Uterus (tissue), 4 donors: Measurements from ENCODE around the gene FGFR3. TPM values are rescaled to one million over a fixed set of nuclear protein-coding genes. Genes with fewer than 3 reads are reported as not detected.

Experiments
- DNase-seq, 2 donors: peaks; one replicate each; pipeline ENCODE4 v3.0.0-alpha.2; 2019 to 2020
- H3K27ac ChIP-seq, 2 donors: fragments of 200-600 bp; sonication (generic); 1 replicate in 1 of 2; 2 replicates in 1 of 2; pipeline ENCODE4 v1.5.1; 2016 to 2018
- H3K27me3 ChIP-seq, 2 donors: fragments of 200-600 bp; sonication (generic); one replicate each; pipeline ENCODE4 v1.5.1; 2018 to 2019; ENCODE audit warnings: control low read depth in 1 of 2
- H3K36me3 ChIP-seq, 2 donors: fragments of 200-600 bp; sonication (generic); one replicate each; pipeline ENCODE4 v1.5.1; 2019; ENCODE audit warnings: control low read depth in 1 of 2
- H3K4me1 ChIP-seq, 2 donors: fragments of 200-600 bp; sonication (generic); one replicate each; pipeline ENCODE4 v1.5.1; 2018 to 2019; ENCODE audit warnings: control low read depth in 1 of 2
- H3K4me3 ChIP-seq, 2 donors: fragments of 200-600 bp; sonication (generic); 1 replicate in 1 of 2; 2 replicates in 1 of 2; pipeline ENCODE4 v1.5.1; 2018 to 2019; ENCODE audit warnings: mild to moderate bottlenecking in 1 of 2
- H3K9me3 ChIP-seq, 2 donors: fragments of 200-600 bp; sonication (generic); one replicate each; pipeline ENCODE4 v1.5.1; 2019; ENCODE audit warnings: control low read depth in 1 of 2
- CTCF ChIP-seq, 4 experiments: fragments of 200-600 bp in 2 of 4; fragments of 450-650 bp in 2 of 4; sonication (generic) in 2 of 4; IDR thresholded peaks; one replicate each; pipeline ENCODE4 v1.5.1; 2016 to 2019; ENCODE audit warnings: antibody characterized with exemption in 4 of 4, mild to moderate bottlenecking in 2 of 4, moderate library complexity in 1 of 4
- POLR2A ChIP-seq, 2 donors: fragments of 450-650 bp; IDR thresholded peaks; one replicate each; pipeline ENCODE4 v1.6.1; 2016; ENCODE audit warnings: antibody characterized with exemption in 2 of 2, mild to moderate bottlenecking in 1 of 2, moderate library complexity in 1 of 2
- intact Hi-C: fragments of 100-400 bp; cut with DNase I; formaldehyde crosslinking; loops from one replicate; pipeline ENCODE4 v1.15.1; 2023; ENCODE audit warnings: low total_unique reads
- total RNA-seq, 4 donors: library from RNA; depleted of rRNA in 3 of 4; stranded (reverse); fragments of >200 nt in 3 of 4; gene quantifications; one replicate each; pipeline versions ENCODE4 v1.1.0 to v1.2.4, GENCODE V29; 2014 to 2023
- donor health status: DM: yes; HTN: yes; CAD: no.

Gene FGFR3
- total RNA-seq, 4 donors from 2014 or later: 0.29 to 6.4 (median 4.3) TPM

DNA sequence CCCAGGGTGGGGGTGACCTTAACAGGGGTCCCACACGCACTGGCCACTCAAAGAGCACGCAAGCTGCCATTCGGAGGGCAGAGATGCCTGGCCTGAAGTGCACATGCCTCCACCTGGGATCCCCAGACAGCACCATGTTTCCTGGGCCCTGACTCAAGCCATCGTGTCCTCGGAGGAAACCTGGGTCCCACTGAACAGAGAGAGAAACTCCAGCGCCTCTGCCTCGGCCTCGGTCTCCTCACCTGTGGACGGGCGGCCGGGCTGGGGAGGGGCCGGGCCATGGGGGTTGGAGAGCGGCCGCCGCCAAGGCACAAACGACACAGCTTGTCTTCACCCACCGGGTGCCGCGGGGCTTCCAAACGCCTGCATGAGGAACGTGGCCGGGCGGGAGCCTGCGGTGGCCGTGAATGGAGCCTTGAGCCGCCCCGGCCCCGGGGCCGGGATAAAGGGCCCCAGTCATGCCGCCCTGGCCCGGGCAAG lies 30.0 kb upstream of the FGFR3 start:
- Histone ChIP-seq H3K36me3 (no peaks in the 10 kb centered on the region), H3K4me3 (peak overlapping the region in 1 of 2 donors; percentile 24), H3K9me3 (no peaks in the 10 kb centered on the region), H3K27me3 (peaks cover 0 to 6% of the 10 kb centered on the region in 2 donors), H3K4me1 (peaks cover 0 to 15% of the 10 kb centered on the region in 2 donors), H3K27ac (no peak overlapping the region)
- DNase-seq: no peak
- intact Hi-C loops: no loop called here
- no peak for TF ChIP-seq POLR2A (IDR thresholded peaks at IDR 0.05)
- TF ChIP-seq CTCF (IDR thresholded peaks at IDR 0.05): no peak

GRCh38 chr4:1763550-1764080 lies 29.5 kb upstream of the FGFR3 start:
- TF ChIP-seq CTCF (IDR thresholded peaks at IDR 0.05): peak in 2 of 4 experiments; percentile 11 to 26
- TF ChIP-seq POLR2A (IDR thresholded peaks at IDR 0.05): no peak
- H3K36me3 ChIP-seq: no peaks in the 10 kb centered on the region
- H3K4me1 ChIP-seq: peaks cover 0 to 15% of the 10 kb centered on the region in 2 donors
- no peaks in the 10 kb centered on the region for H3K9me3 ChIP-seq
- intact Hi-C loops: no loop called here
- peaks cover 3 to 6% of the 10 kb centered on the region in 2 donors for H3K27me3 ChIP-seq
- peak; percentile 23 to 31 for DNase-seq
- peak overlapping the region in 1 of 2 donors; percentile 24 for H3K4me3 ChIP-seq
- no peak overlapping the region for H3K27ac ChIP-seq

- no peak overlapping the region for H3K27ac ChIP-seq
- intact Hi-C loops: no loop called here
- no peaks in the 10 kb centered on the region for H3K36me3 ChIP-seq
- no peak for TF ChIP-seq CTCF (IDR thresholded peaks at IDR 0.05)
- TF ChIP-seq POLR2A (IDR thresholded peaks at IDR 0.05): no peak
- H3K4me3 ChIP-seq: no peak overlapping the region
- peaks cover 0 to 15% of the 10 kb centered on the region in 2 donors for H3K4me1 ChIP-seq
- H3K9me3 ChIP-seq: no peaks in the 10 kb centered on the region
- peaks cover 5 to 6% of the 10 kb centered on the region in 2 donors for H3K27me3 ChIP-seq
- DNase-seq: no peak
These were observed 28.4 kb upstream of the FGFR3 start for GRCh38 chr4:1764670-1765069.

GRCh38 chr4:1765409-1766072 lies 27.6 kb upstream of the FGFR3 start:
- TF ChIP-seq POLR2A (IDR thresholded peaks at IDR 0.05) (no peak), CTCF (IDR thresholded peaks at IDR 0.05) (no peak)
- Histone ChIP-seq H3K4me1 (peaks cover 0 to 15% of the 10 kb centered on the region in 2 donors), H3K36me3 (no peaks in the 10 kb centered on the region), H3K27ac (no peak overlapping the region), H3K4me3 (no peak overlapping the region), H3K9me3 (no peaks in the 10 kb centered on the region), H3K27me3 (peaks cover 5 to 6% of the 10 kb centered on the region in 2 donors)
- DNase-seq: no peak
- intact Hi-C loops: no loop called here
